GM19328 (cell line): ENCODE measurements around the gene ME2.
A peak's percentile ranks its signal among the peaks of the same experiment; 100 is the strongest.
"Not testable (repeated sequence)": the region's sequence is repeated elsewhere in the genome, so short reads cannot be mapped to it uniquely, and the experiment has no call there.

Experiments
- ATAC-seq: cut with Tn5 transposase; IDR thresholded peaks from one replicate; pipeline ENCODE4 v1.9.1; 2021; ENCODE audit warnings: mild to moderate bottlenecking, moderate library complexity; ENCODE audit not compliant: unreplicated experiment

Gene ME2

GRCh38 chr18:50911006-50911405, 32.1 kb downstream of the ME2 start:
- ATAC-seq, result no peak

DNA sequence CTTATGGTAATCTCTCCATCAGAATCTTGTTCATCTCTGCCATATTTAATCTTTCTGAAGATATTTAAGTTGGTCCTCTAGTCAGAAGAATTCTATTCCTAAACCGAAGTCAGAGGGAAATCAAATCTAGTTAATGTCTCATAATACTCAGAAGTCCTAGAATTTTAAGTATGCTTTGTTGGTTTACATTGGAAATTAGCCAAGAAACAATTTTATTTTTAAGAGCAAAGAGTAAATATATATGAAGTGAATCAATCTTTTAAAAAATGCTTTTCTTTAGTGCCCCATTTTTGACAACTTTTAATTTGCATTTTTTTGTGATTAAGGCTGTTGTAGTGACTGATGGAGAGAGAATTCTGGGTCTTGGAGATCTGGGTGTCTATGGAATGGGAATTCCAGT, 38.1 kb downstream of the ME2 start:
- no peak for ATAC-seq

- no peak for ATAC-seq
Observed at GRCh38 chr18:50918153-50918552, 39.2 kb downstream of the ME2 start.

GRCh38 chr18:50924372-50924771, 45.5 kb downstream of the ME2 start:
- ATAC-seq, result no peak

DNA sequence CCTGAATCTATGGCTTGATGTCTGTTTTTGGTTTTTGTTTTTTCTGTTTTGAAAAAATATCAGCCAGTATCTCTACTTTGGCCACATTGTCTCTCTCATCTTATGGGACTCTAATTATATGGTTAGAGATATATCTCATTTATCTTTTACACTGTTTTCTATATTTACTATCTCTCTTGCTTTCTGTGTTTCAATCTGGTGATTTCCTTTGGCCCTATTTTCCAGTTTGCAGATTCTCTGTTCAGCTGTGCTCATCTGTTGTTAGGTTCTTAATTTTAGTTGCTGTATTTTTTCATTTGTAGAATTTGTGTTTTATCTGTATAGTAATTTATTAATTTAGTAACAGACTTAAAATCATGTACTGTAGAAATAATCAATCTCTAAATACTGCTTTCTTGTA, 47.6 kb downstream of the ME2 start:
- no peak for ATAC-seq

DNA sequence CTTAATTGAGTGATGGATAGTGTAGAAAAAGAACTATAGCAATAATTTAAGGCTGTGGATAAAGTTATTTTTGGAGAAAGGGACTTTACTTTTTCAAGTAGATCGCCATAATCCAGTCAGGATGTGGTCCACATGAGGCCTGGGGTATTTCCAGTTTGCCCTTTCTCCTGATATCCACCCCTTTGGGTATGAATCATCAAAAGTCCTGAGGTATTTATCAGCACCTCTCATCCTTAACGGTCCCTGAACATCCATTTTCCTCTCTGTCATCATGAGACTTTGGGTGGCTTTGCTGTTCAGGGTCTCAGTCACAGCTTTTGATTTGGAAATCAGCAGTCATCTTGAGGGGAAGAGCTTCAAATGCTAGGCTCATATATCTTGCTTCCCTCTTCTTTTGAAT, 49.6 kb downstream of the ME2 start:
- ATAC-seq, result no peak

GRCh38 chr18:50933684-50934083, 54.8 kb downstream of the ME2 start:
- ATAC-seq, result no peak

DNA sequence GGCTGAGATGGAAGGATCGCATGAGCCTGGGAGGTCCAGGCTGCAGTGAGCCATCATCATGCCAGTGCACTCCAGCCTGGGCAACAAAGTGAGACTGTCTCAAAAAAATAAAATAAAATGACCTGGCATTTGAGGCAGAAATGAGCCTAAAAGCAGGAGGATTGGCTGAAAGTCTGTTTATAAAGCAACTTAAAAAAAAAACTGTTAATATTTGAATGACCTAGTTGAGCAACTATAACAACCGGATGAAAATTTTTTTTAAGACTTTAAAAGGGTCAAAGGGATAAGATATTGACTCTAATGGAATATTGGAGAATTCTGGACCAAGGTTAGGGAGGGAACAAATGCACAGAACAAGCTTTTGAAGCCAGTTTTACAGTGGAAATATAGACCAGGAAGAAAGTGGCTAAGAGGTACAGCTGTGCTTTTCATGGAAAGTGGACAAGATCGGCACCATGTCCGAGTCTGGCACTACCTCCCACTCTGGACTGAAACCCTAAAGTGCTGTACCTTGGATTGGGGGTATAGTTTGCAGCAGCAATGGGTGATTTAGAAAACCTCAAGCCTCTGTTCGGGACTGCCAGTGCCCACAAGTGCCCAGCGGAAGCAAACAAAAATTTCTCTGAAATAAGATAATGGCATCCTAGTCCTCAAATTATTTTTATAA, 55.8 kb downstream of the ME2 start:
- ATAC-seq, result no peak

DNA sequence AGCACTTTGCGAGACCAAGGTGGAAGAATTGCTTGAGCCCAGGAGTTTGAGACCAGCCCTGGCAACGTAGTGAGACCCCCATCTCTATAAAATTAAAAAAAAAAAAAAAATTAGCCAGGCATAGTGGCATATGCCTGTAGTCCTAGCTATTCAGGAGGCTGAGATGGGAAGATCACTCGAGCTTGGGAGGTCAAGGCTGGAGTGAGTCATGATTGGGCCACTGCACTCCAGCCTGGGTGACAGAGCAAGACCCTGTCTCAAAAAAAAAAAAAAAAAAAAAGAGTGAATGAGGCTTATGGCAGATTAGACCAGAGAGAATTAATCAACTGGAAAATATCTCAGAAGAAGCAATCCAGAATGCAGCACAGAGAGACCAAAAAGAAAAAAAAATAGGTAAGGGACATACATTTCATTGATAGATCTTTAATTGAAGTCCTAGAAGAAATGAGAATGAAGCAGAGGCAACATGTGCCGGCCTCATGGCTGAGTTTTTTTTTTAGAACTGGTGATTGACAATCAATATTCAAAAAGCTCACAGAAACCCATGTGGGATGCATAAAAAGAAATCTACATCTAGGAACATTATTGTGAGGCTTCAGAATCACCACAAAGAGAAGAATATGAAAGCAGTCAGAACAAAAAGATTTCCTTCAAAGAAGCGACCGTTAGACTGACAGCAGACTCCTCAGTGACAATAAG, 56.7 kb downstream of the ME2 start:
- no peak for ATAC-seq

DNA sequence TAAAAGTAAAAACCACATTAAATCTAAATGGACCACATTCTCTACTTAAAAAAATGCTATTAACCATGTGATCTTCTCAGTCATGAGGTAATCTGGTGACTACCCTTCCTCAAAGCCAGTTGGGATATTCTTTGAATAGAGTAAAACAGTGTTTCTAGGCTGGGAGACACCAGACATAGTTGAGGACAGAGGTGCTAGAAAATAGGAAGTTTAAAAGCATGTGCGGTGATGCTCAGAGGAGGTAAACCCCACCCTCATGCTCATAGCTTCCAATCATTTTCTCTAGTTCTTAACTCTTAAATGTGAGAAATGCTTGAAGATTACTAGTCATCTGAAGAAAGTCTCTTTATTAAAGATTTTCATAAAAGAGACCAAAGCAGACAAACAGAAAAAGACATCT, 58.3 kb downstream of the ME2 start:
- ATAC-seq, result no peak

GRCh38 chr18:50938912-50939311, 60.0 kb downstream of the ME2 start:
- no peak for ATAC-seq

GRCh38 chr18:50944245-50944932, 65.5 kb downstream of the ME2 start:
- no peak for ATAC-seq

DNA sequence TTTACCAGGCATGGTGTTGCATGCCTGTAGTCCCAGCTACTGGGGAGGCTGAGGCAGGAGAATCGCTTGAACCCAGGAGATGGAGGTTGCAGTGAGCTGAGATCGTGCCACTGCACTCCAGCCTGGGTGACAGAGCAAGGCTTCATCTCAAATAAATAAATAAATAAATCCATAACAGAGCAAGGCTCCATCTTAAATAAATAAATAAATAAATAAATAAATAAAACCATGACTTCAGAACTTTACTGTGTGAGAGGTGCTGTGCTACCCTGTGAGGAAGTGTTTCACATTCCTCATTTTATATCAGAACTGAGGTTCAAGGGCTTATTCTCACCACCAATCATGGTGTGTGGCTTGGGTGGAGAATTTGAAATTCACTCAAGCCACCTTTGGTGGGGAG, 67.0 kb downstream of the ME2 start:
- ATAC-seq, result not testable (repeated sequence)

DNA sequence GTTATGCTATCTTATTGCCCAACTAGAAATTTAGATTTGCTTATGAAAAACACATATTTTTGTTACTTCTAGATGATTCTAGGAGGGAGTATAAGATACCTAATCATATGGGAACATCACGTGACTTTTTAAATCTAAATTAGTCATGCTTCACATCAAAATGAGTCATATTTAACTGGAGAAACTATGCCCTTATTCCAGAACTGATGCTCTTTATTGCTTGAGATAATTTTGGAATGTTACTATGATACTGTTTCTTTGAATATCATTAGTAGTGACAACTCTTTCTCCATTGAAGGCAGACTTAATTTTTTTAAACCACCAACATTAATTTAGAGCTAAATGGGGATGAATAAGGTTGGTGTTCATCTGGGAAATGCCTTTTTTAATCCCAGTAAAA, 69.0 kb downstream of the ME2 start:
- no peak for ATAC-seq

GRCh38 chr18:50949185-50949584, 70.3 kb downstream of the ME2 start:
- ATAC-seq, result no peak

GRCh38 chr18:50950626-50951025, 71.7 kb downstream of the ME2 start:
- ATAC-seq, result no peak

DNA sequence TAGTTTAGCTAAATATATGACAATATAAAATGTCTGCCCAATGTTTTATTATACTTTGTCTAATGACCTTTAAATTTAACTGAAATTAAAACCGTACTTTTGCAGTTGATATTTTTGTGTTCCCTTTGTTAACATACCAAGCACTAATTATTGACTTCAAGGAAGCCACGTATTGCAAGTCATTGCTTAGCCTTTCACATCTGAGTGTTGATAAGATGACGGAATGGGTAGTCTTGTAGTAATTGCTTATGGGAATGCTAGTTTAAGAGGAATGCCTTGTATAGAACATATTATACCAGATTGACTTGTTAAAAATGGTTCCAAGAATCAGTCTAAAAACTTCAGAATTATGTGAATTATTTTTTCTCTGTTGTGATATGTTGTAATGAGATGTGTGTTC, 74.9 kb downstream of the ME2 start:
- no peak for ATAC-seq

- ATAC-seq, result no peak
Observed at GRCh38 chr18:50955253-50955652, 76.3 kb downstream of the ME2 start.

GRCh38 chr18:50956116-50956515, 77.2 kb downstream of the ME2 start:
- no peak for ATAC-seq

- ATAC-seq, result no peak
Observed at GRCh38 chr18:50961974-50962373, 83.1 kb downstream of the ME2 start.

- ATAC-seq, result peak; percentile 93
Observed at GRCh38 chr18:50967714-50968661, 89.1 kb downstream of the ME2 start, which contains the start of gene ELAC1. TSS of gene ELAC1 (plus strand) at chr18:50968040. CDS start at chr18:50974405, 6,365 bp downstream.
